Central memory CD4-positive, alpha-beta T cell (primary cell): Measurements from ENCODE around the gene NFATC1.

Source experiments
- DNase-seq: peaks from one replicate; pipeline ENCODE4 v3.0.0; 2022

Gene NFATC1

GRCh38 chr18:79405781-79406575, 10.2 kb downstream of the NFATC1 start:
- DNase-seq, result peak; percentile 94

GRCh38 chr18:79406708-79407107, 11.0 kb downstream of the NFATC1 start:
- DNase-seq, result no peak

- no peak for DNase-seq
These were observed 13.6 kb downstream of the NFATC1 start for GRCh38 chr18:79409313-79409712.

- DNase-seq, result no peak
These were observed 14.5 kb downstream of the NFATC1 start for GRCh38 chr18:79410171-79410641.

- no peak for DNase-seq
These were observed 15.2 kb downstream of the NFATC1 start for GRCh38 chr18:79410731-79411613.

- DNase-seq, result no peak
These were observed 16.1 kb downstream of the NFATC1 start for GRCh38 chr18:79411614-79412526.

GRCh38 chr18:79413025-79413424, 17.3 kb downstream of the NFATC1 start:
- no peak for DNase-seq

- no peak for DNase-seq
These were observed 17.7 kb downstream of the NFATC1 start for GRCh38 chr18:79413426-79413825.

GRCh38 chr18:79413901-79414300, 18.2 kb downstream of the NFATC1 start:
- DNase-seq, result no peak

GRCh38 chr18:79416022-79416676, 20.4 kb downstream of the NFATC1 start:
- DNase-seq, result no peak

GRCh38 chr18:79416677-79417052, 20.9 kb downstream of the NFATC1 start:
- no peak for DNase-seq

- DNase-seq, result no peak
These were observed 22.5 kb downstream of the NFATC1 start for GRCh38 chr18:79418236-79418635.

- DNase-seq, result no peak
These were observed 22.9 kb downstream of the NFATC1 start for GRCh38 chr18:79418642-79419041.

GRCh38 chr18:79420033-79420745, 24.5 kb downstream of the NFATC1 start:
- DNase-seq, result no peak

GRCh38 chr18:79421275-79421857, 25.6 kb downstream of the NFATC1 start:
- no peak for DNase-seq

- no peak for DNase-seq
These were observed 26.5 kb downstream of the NFATC1 start for GRCh38 chr18:79422022-79422782.

GRCh38 chr18:79422783-79423165, 27.0 kb downstream of the NFATC1 start:
- DNase-seq, result no peak

- DNase-seq, result no peak
These were observed 27.7 kb downstream of the NFATC1 start for GRCh38 chr18:79423211-79424007.

GRCh38 chr18:79424008-79424565, 28.4 kb downstream of the NFATC1 start:
- no peak for DNase-seq
